GM21423 (cell line): ENCODE measurements around the gene YWHAH.
A peak's percentile ranks its signal among the peaks of the same experiment; 100 is the strongest.
"Not testable (repeated sequence)": the region's sequence is repeated elsewhere in the genome, so short reads cannot be mapped to it uniquely, and the experiment has no call there.

ENCODE experiments used
- ATAC-seq: cut with Tn5 transposase; IDR thresholded peaks from one replicate; pipeline ENCODE4 v1.9.1; 2021; ENCODE audit warnings: mild to moderate bottlenecking, moderate library complexity; ENCODE audit not compliant: unreplicated experiment

YWHAH gene

GRCh38 chr22:31977141-31977841 lies 33.0 kb downstream of the YWHAH start:
- ATAC-seq: peak; percentile 55

GRCh38 chr22:31977939-31978338 lies 33.6 kb downstream of the YWHAH start:
- ATAC-seq: no peak

GRCh38 chr22:31980628-31981027 lies 36.3 kb downstream of the YWHAH start:
- no peak for ATAC-seq

- ATAC-seq: not testable (repeated sequence)
These were observed 37.6 kb downstream of the YWHAH start for GRCh38 chr22:31981976-31982375.

- ATAC-seq: no peak
These were observed 39.7 kb downstream of the YWHAH start for GRCh38 chr22:31983911-31984656.

- no peak for ATAC-seq
These were observed 42.9 kb downstream of the YWHAH start for GRCh38 chr22:31987218-31987617.

- ATAC-seq: no peak
These were observed 46.9 kb downstream of the YWHAH start for GRCh38 chr22:31991102-31991839.

- ATAC-seq: no peak
These were observed 50.7 kb downstream of the YWHAH start for GRCh38 chr22:31995046-31995445.

GRCh38 chr22:31995807-31996206 lies 51.5 kb downstream of the YWHAH start:
- no peak for ATAC-seq

- no peak for ATAC-seq
These were observed 54.5 kb downstream of the YWHAH start for GRCh38 chr22:31998784-31999385.

GRCh38 chr22:32000181-32000580 lies 55.8 kb downstream of the YWHAH start:
- ATAC-seq: no peak

GRCh38 chr22:32005453-32005852 lies 61.1 kb downstream of the YWHAH start:
- no peak for ATAC-seq
